Measurements from ENCODE around the gene ITGA1. TPM values are rescaled to one million over a fixed set of nuclear protein-coding genes. Genes with fewer than 3 reads are reported as not detected.

ITGA1 gene
- total and polyA plus RNA-seq, 9 donors, result 4.9 to 41.2 (median 14.7) TPM

DNA sequence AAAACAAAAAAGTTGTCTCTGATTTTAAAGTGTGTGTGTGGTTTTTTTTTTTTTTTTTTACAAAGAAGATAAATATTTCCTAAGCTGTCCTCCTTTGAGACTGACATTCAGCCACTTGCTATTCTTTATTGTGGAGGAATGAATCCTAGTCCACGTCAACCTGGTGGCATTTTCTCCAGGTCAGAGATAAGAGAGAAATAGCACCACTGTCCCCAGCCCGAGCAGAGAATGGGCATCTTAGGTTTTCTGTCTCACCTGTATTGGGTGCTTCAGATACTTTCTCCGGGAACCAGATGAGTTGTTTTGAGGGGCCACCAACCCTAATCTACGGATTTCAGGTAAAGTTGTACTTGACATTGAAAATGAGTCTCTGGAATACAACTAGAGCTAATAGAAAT lies 202.8 kb downstream of the ITGA1 start:
- DNase-seq, result no peak
- H3K9me3 ChIP-seq, result no peaks in the 10 kb centered on the region
- H3K4me3 ChIP-seq, result no peak overlapping the region
- H3K36me3 ChIP-seq, result no peaks in the 10 kb centered on the region
- TF ChIP-seq, protein P1, sequence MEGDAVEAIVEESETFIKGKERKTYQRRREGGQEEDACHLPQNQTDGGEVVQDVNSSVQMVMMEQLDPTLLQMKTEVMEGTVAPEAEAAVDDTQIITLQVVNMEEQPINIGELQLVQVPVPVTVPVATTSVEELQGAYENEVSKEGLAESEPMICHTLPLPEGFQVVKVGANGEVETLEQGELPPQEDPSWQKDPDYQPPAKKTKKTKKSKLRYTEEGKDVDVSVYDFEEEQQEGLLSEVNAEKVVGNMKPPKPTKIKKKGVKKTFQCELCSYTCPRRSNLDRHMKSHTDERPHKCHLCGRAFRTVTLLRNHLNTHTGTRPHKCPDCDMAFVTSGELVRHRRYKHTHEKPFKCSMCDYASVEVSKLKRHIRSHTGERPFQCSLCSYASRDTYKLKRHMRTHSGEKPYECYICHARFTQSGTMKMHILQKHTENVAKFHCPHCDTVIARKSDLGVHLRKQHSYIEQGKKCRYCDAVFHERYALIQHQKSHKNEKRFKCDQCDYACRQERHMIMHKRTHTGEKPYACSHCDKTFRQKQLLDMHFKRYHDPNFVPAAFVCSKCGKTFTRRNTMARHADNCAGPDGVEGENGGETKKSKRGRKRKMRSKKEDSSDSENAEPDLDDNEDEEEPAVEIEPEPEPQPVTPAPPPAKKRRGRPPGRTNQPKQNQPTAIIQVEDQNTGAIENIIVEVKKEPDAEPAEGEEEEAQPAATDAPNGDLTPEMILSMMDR (IDR thresholded peaks at IDR 0.05), result no peak
- TF ChIP-seq EP300 (IDR thresholded peaks at IDR 0.05) (no peak), POLR2A (IDR thresholded peaks at IDR 0.05) (no peak)
- intact Hi-C loops (cut with DNase I), result no loop called here
- H3K4me1 ChIP-seq (ENCODE audit: insufficient read depth), result peaks cover 4% of the 10 kb centered on the region
- no peak overlapping the region for H3K27ac ChIP-seq
- no peaks in the 10 kb centered on the region for H3K27me3 ChIP-seq
- WGBS, 3 donors, result 60 to 69% (median 62%) methylated on average over 4 of the region's 4 CpGs

DNA sequence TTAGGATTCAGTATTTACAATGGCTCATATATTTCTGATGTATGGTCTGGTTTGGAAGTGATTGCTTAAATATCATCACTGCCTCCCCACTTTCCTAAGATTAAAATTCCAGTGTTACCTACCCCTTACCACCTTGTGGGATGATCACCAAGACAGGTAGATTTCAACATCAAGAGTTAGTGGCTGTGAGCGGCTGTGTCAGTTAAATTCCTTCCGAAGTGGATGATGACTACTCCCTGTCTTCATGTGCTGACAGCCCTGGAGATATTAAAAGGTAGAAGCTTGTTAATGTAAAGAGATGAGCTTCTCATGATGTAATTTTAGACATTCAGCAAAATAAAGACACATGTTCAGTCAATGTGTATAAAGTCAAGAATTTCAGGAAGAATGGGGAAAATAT lies 205.7 kb downstream of the ITGA1 start:
- no peak for TF ChIP-seq EP300 (IDR thresholded peaks at IDR 0.05)
- TF ChIP-seq, protein P1 (IDR thresholded peaks at IDR 0.05), result no peak
- no peak for TF ChIP-seq POLR2A (IDR thresholded peaks at IDR 0.05)
- Histone ChIP-seq H3K36me3 (no peaks in the 10 kb centered on the region), H3K27me3 (no peaks in the 10 kb centered on the region), H3K4me3 (no peak overlapping the region), H3K9me3 (no peaks in the 10 kb centered on the region), H3K4me1 (ENCODE audit: insufficient read depth) (peaks cover 4% of the 10 kb centered on the region), H3K27ac (no peak overlapping the region)
- WGBS, 3 donors, result 97 to 98% (median 98%) methylated on average over 2 of the region's 2 CpGs
- intact Hi-C loops (cut with DNase I), result no loop called here
- no peak for DNase-seq

DNA sequence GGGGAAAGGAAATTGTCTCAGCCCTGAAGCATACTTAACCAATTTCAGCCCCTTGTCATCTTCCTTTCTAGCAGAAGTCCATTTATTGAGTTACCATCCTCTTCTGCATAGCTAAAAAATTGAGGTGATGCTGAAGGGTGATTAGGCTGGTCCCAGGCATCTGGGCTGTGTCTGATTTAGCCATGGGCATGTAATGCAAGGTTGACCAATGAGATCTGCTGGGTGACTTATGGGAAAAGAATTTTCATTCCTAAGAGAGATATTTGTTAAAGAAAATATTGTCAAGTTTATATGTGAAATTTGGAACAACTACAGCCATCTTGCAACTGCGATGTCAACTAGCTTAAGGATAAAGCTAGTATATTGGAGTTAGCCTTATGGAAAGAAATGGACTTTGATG lies 206.6 kb downstream of the ITGA1 start:
- no peak for DNase-seq
- no peaks in the 10 kb centered on the region for H3K9me3 ChIP-seq
- H3K27me3 ChIP-seq, result no peaks in the 10 kb centered on the region
- 94 to 98% (median 97%) methylated on average over 1 of the region's 1 CpG for WGBS, 3 donors
- intact Hi-C loops (cut with DNase I), result no loop called here
- no peak overlapping the region for H3K27ac ChIP-seq
- no peaks in the 10 kb centered on the region for H3K36me3 ChIP-seq
- no peak overlapping the region for H3K4me3 ChIP-seq
- TF ChIP-seq, protein P1 (IDR thresholded peaks at IDR 0.05), result no peak
- TF ChIP-seq EP300 (IDR thresholded peaks at IDR 0.05), result no peak
- no peak for TF ChIP-seq POLR2A (IDR thresholded peaks at IDR 0.05)
- H3K4me1 ChIP-seq (ENCODE audit: insufficient read depth), result peaks cover 1% of the 10 kb centered on the region

DNA sequence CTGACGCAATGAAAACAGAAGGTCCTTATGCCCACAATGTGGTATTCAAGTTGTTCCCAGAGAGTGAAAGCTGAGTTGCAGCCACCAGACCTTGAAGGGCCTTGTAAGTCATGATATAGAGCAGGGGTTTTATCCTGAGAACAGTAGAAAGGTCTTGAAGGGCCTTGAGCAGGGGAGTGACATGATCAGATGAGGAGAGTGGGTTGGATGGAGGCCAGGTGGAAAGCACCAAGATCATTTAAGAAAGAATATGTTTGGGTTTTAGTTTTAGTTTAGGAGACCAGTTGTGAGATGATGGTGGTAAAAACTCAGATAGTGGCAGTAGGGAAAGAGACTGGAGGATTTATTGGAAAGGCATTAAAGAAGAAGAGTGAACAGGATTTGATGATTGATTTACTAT lies 207.4 kb downstream of the ITGA1 start:
- 98 to 100% (median 98%) methylated on average over 1 of the region's 1 CpG for WGBS, 3 donors
- Histone ChIP-seq H3K27ac (no peak overlapping the region), H3K4me1 (ENCODE audit: insufficient read depth) (peaks cover 1% of the 10 kb centered on the region), H3K9me3 (no peaks in the 10 kb centered on the region), H3K4me3 (no peak overlapping the region), H3K27me3 (no peaks in the 10 kb centered on the region), H3K36me3 (no peaks in the 10 kb centered on the region)
- TF ChIP-seq, protein P1 (IDR thresholded peaks at IDR 0.05), result no peak
- TF ChIP-seq POLR2A (IDR thresholded peaks at IDR 0.05) (no peak), EP300 (IDR thresholded peaks at IDR 0.05) (no peak)
- intact Hi-C loops (cut with DNase I), result no loop called here
- no peak for DNase-seq

DNA sequence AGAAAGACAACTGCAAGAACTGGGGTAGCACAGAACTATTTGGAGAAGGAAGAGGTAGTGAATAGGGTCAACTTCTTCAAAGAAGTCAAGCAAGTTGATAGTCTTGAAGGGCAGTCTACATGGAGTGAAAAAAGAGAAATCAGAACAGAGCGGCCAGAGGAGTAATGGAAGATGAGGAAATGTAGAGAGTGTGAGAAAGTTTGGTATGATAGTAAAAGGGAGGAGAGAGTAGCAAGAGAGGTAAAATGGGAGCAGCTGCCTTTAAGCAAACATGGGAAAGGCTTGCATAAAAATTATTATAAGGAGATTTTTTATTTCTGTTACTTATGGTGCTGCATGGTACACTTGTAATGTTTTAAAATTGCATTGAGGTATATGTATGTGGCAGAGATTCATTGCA lies 208.2 kb downstream of the ITGA1 start:
- no peaks in the 10 kb centered on the region for H3K36me3 ChIP-seq
- no peaks in the 10 kb centered on the region for H3K4me1 ChIP-seq (ENCODE audit: insufficient read depth)
- no peaks in the 10 kb centered on the region for H3K9me3 ChIP-seq
- DNase-seq, result no peak
- TF ChIP-seq EP300 (IDR thresholded peaks at IDR 0.05), result no peak
- no peak for TF ChIP-seq POLR2A (IDR thresholded peaks at IDR 0.05)
- TF ChIP-seq, protein P1 (IDR thresholded peaks at IDR 0.05), result no peak
- H3K27ac ChIP-seq, result no peak overlapping the region
- H3K27me3 ChIP-seq, result no peaks in the 10 kb centered on the region
- H3K4me3 ChIP-seq, result no peak overlapping the region
- intact Hi-C loops (cut with DNase I), result no loop called here
- 95 to 98% (median 97%) methylated on average over 1 of the region's 1 CpG for WGBS, 3 donors
